Astrocyte (in vitro differentiated cells and primary cell): ENCODE measurements around the gene PKHD1. TPM values are rescaled to one million over a fixed set of nuclear protein-coding genes. Genes with fewer than 3 reads are reported as not detected.

Experiments
- DNase-seq: peaks from one replicate; pipeline ENCODE4 v3.0.0-alpha.2; 2010; ENCODE audit warnings: low read depth
- FAIRE-seq: peaks from 2 replicates; lab custom pipeline; 2011; peaks lifted over from hg19 to GRCh38; lab: Jason Lieb, UNC
- H2AFZ ChIP-seq: 2 replicates; pipeline ENCODE4 v1.6.0; 2012; ENCODE audit warnings: low read depth, low read length, inconsistent platforms
- H3K27ac ChIP-seq: 2 replicates; pipeline ENCODE4 v1.5.1; 2011; ENCODE audit warnings: low read depth, low read length, inconsistent platforms
- H3K27me3 ChIP-seq: 2 replicates; pipeline ENCODE4 v1.6.0; 2011; ENCODE audit warnings: low read length, inconsistent platforms; ENCODE audit not compliant: insufficient read depth
- H3K36me3 ChIP-seq: 2 replicates; pipeline ENCODE4 v1.5.1; 2011; ENCODE audit warnings: low read length, inconsistent platforms; ENCODE audit not compliant: insufficient read depth
- H3K4me1 ChIP-seq: 2 replicates; pipeline ENCODE4 v1.5.1; 2011; ENCODE audit warnings: low read length, inconsistent platforms; ENCODE audit not compliant: insufficient read depth
- H3K4me2 ChIP-seq: 2 replicates; pipeline ENCODE4 v1.6.0; 2012; ENCODE audit warnings: low read length, inconsistent platforms
- H3K4me3 ChIP-seq: 2 replicates; pipeline ENCODE4 v1.5.1; 2011; ENCODE audit warnings: low read depth, mild to moderate bottlenecking, low read length, inconsistent platforms; ENCODE audit not compliant: insufficient read depth
- H3K79me2 ChIP-seq: 2 replicates; pipeline ENCODE4 v1.6.0; 2012; ENCODE audit warnings: mild to moderate bottlenecking, low read length, inconsistent platforms; ENCODE audit not compliant: insufficient read depth
- H3K9ac ChIP-seq: 2 replicates; pipeline ENCODE4 v1.6.0; 2012; ENCODE audit warnings: mild to moderate bottlenecking, low read length, inconsistent platforms
- H3K9me3 ChIP-seq: 2 replicates; pipeline ENCODE4 v1.5.1; 2012; ENCODE audit warnings: low read depth, mild to moderate bottlenecking, low read length, inconsistent platforms; ENCODE audit not compliant: insufficient read depth
- H4K20me1 ChIP-seq: 2 replicates; pipeline ENCODE4 v1.6.0; 2012; ENCODE audit warnings: low read length, inconsistent platforms; ENCODE audit not compliant: insufficient read depth
- H3K27ac Mint-ChIP-seq: one replicate; pipeline ENCODE4 v1.8.0; 2021; ENCODE audit warnings: mild to moderate bottlenecking, mixed read lengths; ENCODE audit not compliant: unreplicated experiment
- H3K27me3 Mint-ChIP-seq: one replicate; pipeline ENCODE4 v1.8.0; 2021; ENCODE audit warnings: low read depth, mixed read lengths; ENCODE audit not compliant: unreplicated experiment
- H3K36me3 Mint-ChIP-seq: one replicate; pipeline ENCODE4 v1.8.0; 2021; ENCODE audit warnings: low read depth, mixed read lengths; ENCODE audit not compliant: unreplicated experiment
- H3K4me1 Mint-ChIP-seq: one replicate; pipeline ENCODE4 v1.8.0; 2021; ENCODE audit warnings: low read depth, mixed read lengths; ENCODE audit not compliant: unreplicated experiment
- H3K4me3 Mint-ChIP-seq: one replicate; pipeline ENCODE4 v1.8.0; 2021; ENCODE audit warnings: mild to moderate bottlenecking, moderate library complexity, mixed read lengths; ENCODE audit not compliant: unreplicated experiment
- H3K9me3 Mint-ChIP-seq: one replicate; pipeline ENCODE4 v1.8.0; 2021; ENCODE audit warnings: mild to moderate bottlenecking, mixed read lengths; ENCODE audit not compliant: unreplicated experiment
- EZH2 ChIP-seq: IDR thresholded peaks from 2 replicates; pipeline ENCODE4 v1.6.1; 2012; ENCODE audit warnings: mild to moderate bottlenecking, low read length, inconsistent platforms; ENCODE audit not compliant: insufficient read depth
- total RNA-seq: library from RNA; stranded (reverse); gene quantifications from 2 replicates; pipeline ENCODE4 v1.2.1, GENCODE V29; 2021
- TF ChIP-seq, protein P1 (sequence below): IDR thresholded peaks from 2 replicates; pipeline ENCODE4 v1.5.1; 2011; ENCODE audit warnings: low read depth, mild to moderate bottlenecking, inconsistent platforms, low read length, moderate library complexity; ENCODE audit not compliant: insufficient read depth

Gene PKHD1
- total RNA-seq, 1 donor from 2014 or later, result 0.16 TPM

DNA sequence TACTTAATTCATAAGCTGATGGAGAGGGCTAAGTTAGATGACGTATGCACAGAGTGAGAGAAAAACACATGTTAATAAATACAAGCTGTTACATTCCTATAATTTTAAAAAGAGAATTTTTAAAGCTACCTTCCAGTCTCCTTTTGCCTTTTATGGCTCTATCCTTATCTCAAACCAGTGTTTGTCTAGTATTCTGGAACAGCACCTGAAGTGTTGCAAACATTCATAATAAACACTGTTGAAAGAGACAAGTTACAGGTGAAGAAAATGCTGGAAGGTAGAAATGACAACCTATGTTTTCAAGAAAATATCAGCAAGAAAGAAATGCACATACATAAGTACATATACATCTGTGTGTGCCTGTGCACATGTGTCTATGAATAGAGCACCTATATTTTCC lies 409.1 kb downstream of the PKHD1 start:
- no peak overlapping the region for H3K4me2 ChIP-seq
- FAIRE-seq (no peak), DNase-seq (no peak)
- Mint-ChIP-seq H3K4me1 (no peaks in the 10 kb centered on the region), H3K36me3 (no peaks in the 10 kb centered on the region), H3K4me3 (no peak overlapping the region), H3K27me3 (peaks cover 4% of the 10 kb centered on the region), H3K27ac (no peak overlapping the region), H3K9me3 (no peaks in the 10 kb centered on the region)
- no peak overlapping the region for H3K9ac ChIP-seq
- H3K36me3 ChIP-seq, result no peaks in the 10 kb centered on the region
- no peaks in the 10 kb centered on the region for H3K4me1 ChIP-seq
- H3K4me3 ChIP-seq, result no peak overlapping the region
- no peak overlapping the region for H2AFZ ChIP-seq
- H3K79me2 ChIP-seq, result no peaks in the 10 kb centered on the region
- no peaks in the 10 kb centered on the region for H3K27me3 ChIP-seq
- TF ChIP-seq EZH2, result no peak
- TF ChIP-seq, protein P1, sequence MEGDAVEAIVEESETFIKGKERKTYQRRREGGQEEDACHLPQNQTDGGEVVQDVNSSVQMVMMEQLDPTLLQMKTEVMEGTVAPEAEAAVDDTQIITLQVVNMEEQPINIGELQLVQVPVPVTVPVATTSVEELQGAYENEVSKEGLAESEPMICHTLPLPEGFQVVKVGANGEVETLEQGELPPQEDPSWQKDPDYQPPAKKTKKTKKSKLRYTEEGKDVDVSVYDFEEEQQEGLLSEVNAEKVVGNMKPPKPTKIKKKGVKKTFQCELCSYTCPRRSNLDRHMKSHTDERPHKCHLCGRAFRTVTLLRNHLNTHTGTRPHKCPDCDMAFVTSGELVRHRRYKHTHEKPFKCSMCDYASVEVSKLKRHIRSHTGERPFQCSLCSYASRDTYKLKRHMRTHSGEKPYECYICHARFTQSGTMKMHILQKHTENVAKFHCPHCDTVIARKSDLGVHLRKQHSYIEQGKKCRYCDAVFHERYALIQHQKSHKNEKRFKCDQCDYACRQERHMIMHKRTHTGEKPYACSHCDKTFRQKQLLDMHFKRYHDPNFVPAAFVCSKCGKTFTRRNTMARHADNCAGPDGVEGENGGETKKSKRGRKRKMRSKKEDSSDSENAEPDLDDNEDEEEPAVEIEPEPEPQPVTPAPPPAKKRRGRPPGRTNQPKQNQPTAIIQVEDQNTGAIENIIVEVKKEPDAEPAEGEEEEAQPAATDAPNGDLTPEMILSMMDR, result no peak
- H3K27ac ChIP-seq, result no peak overlapping the region
- no peaks in the 10 kb centered on the region for H4K20me1 ChIP-seq
- H3K9me3 ChIP-seq, result no peaks in the 10 kb centered on the region

DNA sequence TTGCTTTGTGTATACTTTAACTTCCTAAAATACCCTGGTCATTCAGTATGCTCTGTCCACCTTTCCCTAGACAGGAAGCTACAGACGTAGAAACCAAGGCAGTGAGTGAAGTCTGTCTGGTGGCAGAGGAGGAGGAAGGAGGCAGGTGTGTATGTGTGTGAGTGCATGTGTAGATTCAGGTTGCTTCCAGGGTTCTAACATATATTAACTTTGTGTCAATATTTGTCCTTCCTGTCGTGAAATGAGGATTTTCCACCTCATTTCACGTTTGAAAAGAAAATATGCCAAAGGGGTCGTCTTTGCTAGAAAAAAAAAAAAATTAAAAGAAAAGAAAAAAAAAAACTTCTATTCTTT lies 411.5 kb downstream of the PKHD1 start:
- H3K4me1 Mint-ChIP-seq, result no peaks in the 10 kb centered on the region
- TF ChIP-seq, protein P1, result no peak
- TF ChIP-seq EZH2, result no peak
- Histone ChIP-seq H4K20me1 (no peaks in the 10 kb centered on the region), H3K27ac (no peak overlapping the region), H3K4me1 (no peaks in the 10 kb centered on the region), H3K27me3 (no peaks in the 10 kb centered on the region), H2AFZ (no peak overlapping the region), H3K9ac (no peak overlapping the region), H3K4me2 (no peak overlapping the region), H3K4me3 (no peak overlapping the region), H3K9me3 (no peaks in the 10 kb centered on the region), H3K79me2 (no peaks in the 10 kb centered on the region), H3K36me3 (no peaks in the 10 kb centered on the region)
- peaks cover 1% of the 10 kb centered on the region for H3K9me3 Mint-ChIP-seq
- peaks cover 4% of the 10 kb centered on the region for H3K27me3 Mint-ChIP-seq
- no peak overlapping the region for H3K4me3 Mint-ChIP-seq
- DNase-seq (no peak), FAIRE-seq (no peak)
- H3K27ac Mint-ChIP-seq, result no peak overlapping the region
- no peaks in the 10 kb centered on the region for H3K36me3 Mint-ChIP-seq

DNA sequence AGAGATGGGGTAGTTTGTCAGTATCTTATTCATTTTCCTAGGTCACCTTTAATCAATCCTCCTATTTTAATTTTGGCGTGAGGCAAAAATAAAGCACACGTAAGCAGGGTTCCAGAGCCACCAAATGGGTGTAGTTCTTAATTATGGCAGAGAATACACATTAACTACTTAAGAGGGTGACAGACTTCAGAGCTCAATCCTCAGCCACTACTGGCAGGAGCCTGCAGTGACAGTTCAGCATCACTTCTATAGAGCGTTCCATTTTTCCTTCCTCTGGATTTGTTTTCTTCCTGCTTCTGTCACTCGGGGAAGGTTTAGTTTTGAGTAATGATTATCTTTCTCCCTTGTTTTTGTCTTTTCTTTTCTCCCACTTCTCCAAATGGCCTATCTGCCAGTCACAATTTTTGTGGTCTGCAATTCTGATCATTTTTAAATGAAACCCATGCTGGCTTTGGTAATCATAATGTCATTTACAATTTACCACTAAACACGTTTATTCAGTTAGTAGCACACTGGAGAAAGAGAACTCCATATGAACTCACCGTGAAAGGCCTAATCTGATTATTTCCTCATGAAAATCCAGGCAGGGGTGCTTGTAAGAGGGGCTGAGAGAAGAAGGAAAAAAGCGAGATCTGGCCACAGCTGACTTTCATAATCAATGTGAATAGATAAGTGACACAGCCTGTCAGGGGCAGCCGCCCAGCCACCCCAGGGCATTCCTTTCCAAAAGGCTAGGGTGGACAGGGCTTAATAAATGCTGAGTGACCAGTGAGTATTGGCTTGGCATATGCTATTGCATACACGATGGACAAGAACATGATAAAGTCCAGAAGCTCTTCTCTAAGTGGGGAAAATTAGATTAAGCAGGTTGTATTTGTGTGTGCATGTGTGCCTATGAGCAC lies 412.1 kb downstream of the PKHD1 start:
- Histone ChIP-seq H4K20me1 (no peaks in the 10 kb centered on the region), H3K4me3 (no peak overlapping the region), H3K27ac (no peak overlapping the region), H2AFZ (no peak overlapping the region), H3K9ac (no peak overlapping the region), H3K4me1 (no peaks in the 10 kb centered on the region), H3K79me2 (no peaks in the 10 kb centered on the region), H3K36me3 (no peaks in the 10 kb centered on the region), H3K9me3 (no peaks in the 10 kb centered on the region), H3K4me2 (no peak overlapping the region), H3K27me3 (no peaks in the 10 kb centered on the region)
- TF ChIP-seq, protein P1, result no peak
- TF ChIP-seq EZH2, result no peak
- no peaks in the 10 kb centered on the region for H3K4me1 Mint-ChIP-seq
- DNase-seq (no peak), FAIRE-seq (no peak)
- peaks cover 4% of the 10 kb centered on the region for H3K27me3 Mint-ChIP-seq
- no peak overlapping the region for H3K4me3 Mint-ChIP-seq
- peaks cover 1% of the 10 kb centered on the region for H3K9me3 Mint-ChIP-seq
- no peaks in the 10 kb centered on the region for H3K36me3 Mint-ChIP-seq
- H3K27ac Mint-ChIP-seq, result no peak overlapping the region
